HFFc6 (cell line): ENCODE results near the gene SPOCK1. TPM values are rescaled to one million over a fixed set of nuclear protein-coding genes. Genes with fewer than 3 reads are reported as not detected.

ENCODE experiments used
- DNase-seq: peaks from one replicate; pipeline ENCODE4 v3.0.0-alpha.2; 2018
- H3K27ac Mint-ChIP-seq: 2 replicates; pipeline ENCODE4 v1.8.0; 2020; ENCODE audit warnings: mild to moderate bottlenecking, mixed read lengths
- H3K27me3 Mint-ChIP-seq: 2 replicates; pipeline ENCODE4 v1.8.0; 2021; ENCODE audit warnings: mild to moderate bottlenecking, moderate library complexity, mixed read lengths; ENCODE audit not compliant: insufficient read depth
- H3K36me3 Mint-ChIP-seq: 2 replicates; pipeline ENCODE4 v1.8.0; 2021; ENCODE audit warnings: low read depth, mixed read lengths
- H3K4me1 Mint-ChIP-seq: 2 replicates; pipeline ENCODE4 v1.8.0; 2020; ENCODE audit warnings: low read depth, mixed read lengths
- H3K4me3 Mint-ChIP-seq: 2 replicates; pipeline ENCODE4 v1.8.0; 2020; ENCODE audit warnings: mild to moderate bottlenecking, moderate library complexity, mixed read lengths
- H3K9me3 Mint-ChIP-seq: 2 replicates; pipeline ENCODE4 v1.8.0; 2020; ENCODE audit warnings: mild to moderate bottlenecking, mixed read lengths
- total RNA-seq, 6 experiments: library from RNA; stranded (reverse); fragmentation: NEBNext Ultra II Directional; extraction: Animal tissue kit (Norgen Biotek cat#: 25700); gene quantifications; 2 replicates in 1 of 6; 3 replicates in 5 of 6; pipeline ENCODE4 v1.2.3, GENCODE V29; 2021
- TF ChIP-seq, protein P1 (sequence below): fragments of 200-600 bp; sonication (generic); IDR thresholded peaks from 2 replicates; pipeline ENCODE4 v1.5.0; 2021; ENCODE audit warnings: antibody characterized with exemption, mild to moderate bottlenecking

Gene SPOCK1
- total RNA-seq, 6 experiments from 2014 or later = 111 to 170 (median 125) TPM

DNA sequence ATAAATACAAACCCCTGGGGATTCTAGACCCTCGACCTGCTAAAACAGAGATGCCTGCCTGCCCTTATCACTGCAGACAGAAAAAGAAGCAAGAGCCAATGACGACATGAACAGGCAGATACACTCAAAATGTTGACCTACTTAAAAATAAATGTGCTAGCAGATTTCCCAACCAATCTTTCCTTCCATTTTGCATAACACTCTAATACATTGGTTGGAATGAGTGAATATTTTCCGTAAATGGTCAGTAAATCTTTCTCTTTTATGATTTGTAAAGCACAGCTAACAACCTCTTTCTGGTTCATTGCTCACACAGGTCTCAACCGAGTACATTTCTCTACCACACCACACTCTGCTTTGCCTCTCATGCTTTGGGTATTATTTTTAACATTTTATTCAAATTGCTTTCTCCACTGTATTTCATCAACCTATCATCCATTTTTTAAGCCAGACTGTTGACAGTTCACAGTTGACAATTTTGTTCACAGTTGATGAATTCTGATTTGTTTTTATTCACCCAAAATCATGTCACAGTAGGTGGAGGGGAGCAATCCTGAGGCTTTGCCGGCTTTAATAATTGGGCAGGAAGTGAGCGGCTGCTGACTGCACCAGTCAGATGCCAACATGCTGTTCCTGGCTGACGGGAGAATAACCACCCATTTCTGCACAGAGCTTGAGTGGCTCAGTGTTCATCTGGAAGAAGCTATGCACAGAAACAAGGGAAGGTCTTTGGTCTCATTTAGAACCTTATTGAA, 426.6 kb downstream of the SPOCK1 start:
- peaks cover 4% of the 10 kb centered on the region; the same call in 1 of the 2 replicates for H3K36me3 Mint-ChIP-seq

GRCh38 chr5:137071931-137072330, 427.2 kb downstream of the SPOCK1 start:
- no peak for DNase-seq
- TF ChIP-seq, protein P1, sequence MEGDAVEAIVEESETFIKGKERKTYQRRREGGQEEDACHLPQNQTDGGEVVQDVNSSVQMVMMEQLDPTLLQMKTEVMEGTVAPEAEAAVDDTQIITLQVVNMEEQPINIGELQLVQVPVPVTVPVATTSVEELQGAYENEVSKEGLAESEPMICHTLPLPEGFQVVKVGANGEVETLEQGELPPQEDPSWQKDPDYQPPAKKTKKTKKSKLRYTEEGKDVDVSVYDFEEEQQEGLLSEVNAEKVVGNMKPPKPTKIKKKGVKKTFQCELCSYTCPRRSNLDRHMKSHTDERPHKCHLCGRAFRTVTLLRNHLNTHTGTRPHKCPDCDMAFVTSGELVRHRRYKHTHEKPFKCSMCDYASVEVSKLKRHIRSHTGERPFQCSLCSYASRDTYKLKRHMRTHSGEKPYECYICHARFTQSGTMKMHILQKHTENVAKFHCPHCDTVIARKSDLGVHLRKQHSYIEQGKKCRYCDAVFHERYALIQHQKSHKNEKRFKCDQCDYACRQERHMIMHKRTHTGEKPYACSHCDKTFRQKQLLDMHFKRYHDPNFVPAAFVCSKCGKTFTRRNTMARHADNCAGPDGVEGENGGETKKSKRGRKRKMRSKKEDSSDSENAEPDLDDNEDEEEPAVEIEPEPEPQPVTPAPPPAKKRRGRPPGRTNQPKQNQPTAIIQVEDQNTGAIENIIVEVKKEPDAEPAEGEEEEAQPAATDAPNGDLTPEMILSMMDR = no peak
- no peaks in the 10 kb centered on the region; the same call in 1 of the 2 replicates for H3K27me3 Mint-ChIP-seq
- H3K9me3 Mint-ChIP-seq = no peaks in the 10 kb centered on the region
- peak overlapping the region; percentile 24 for H3K27ac Mint-ChIP-seq
- peaks cover 4% of the 10 kb centered on the region; the same call in 1 of the 2 replicates for H3K36me3 Mint-ChIP-seq
- H3K4me1 Mint-ChIP-seq = peaks cover 25% of the 10 kb centered on the region
- H3K4me3 Mint-ChIP-seq = no peak overlapping the region

More for the DNA sequence above, 426.6 kb downstream of the SPOCK1 start:
- Mint-ChIP-seq H3K27ac (peak overlapping the region; percentile 49), H3K4me3 (no peak overlapping the region; the same call in 1 of the 2 replicates), H3K9me3 (no peaks in the 10 kb centered on the region), H3K4me1 (peaks cover 31% of the 10 kb centered on the region), H3K27me3 (no peaks in the 10 kb centered on the region; the same call in 1 of the 2 replicates)
- TF ChIP-seq, protein P1 = no peak
- DNase-seq = no peak

- DNase-seq = no peak
- TF ChIP-seq, protein P1 = no peak
- peaks cover 4% of the 10 kb centered on the region; the same call in 1 of the 2 replicates for H3K36me3 Mint-ChIP-seq
- no peaks in the 10 kb centered on the region for H3K9me3 Mint-ChIP-seq
- H3K4me1 Mint-ChIP-seq = peaks cover 24% of the 10 kb centered on the region
- H3K4me3 Mint-ChIP-seq = no peak overlapping the region
- H3K27ac Mint-ChIP-seq = peak overlapping the region; percentile 24
- no peaks in the 10 kb centered on the region; the same call in 1 of the 2 replicates for H3K27me3 Mint-ChIP-seq
These were observed 427.6 kb downstream of the SPOCK1 start for GRCh38 chr5:137071526-137071925.

- H3K4me3 Mint-ChIP-seq = no peak overlapping the region
- DNase-seq = no peak
- peaks cover 4% of the 10 kb centered on the region; the same call in 1 of the 2 replicates for H3K36me3 Mint-ChIP-seq
- H3K27me3 Mint-ChIP-seq = no peaks in the 10 kb centered on the region; the same call in 1 of the 2 replicates
- H3K9me3 Mint-ChIP-seq = no peaks in the 10 kb centered on the region
- TF ChIP-seq, protein P1 = no peak
- peaks cover 24% of the 10 kb centered on the region for H3K4me1 Mint-ChIP-seq
- H3K27ac Mint-ChIP-seq = no peak overlapping the region
These were observed 428.6 kb downstream of the SPOCK1 start for GRCh38 chr5:137070521-137070920.

DNA sequence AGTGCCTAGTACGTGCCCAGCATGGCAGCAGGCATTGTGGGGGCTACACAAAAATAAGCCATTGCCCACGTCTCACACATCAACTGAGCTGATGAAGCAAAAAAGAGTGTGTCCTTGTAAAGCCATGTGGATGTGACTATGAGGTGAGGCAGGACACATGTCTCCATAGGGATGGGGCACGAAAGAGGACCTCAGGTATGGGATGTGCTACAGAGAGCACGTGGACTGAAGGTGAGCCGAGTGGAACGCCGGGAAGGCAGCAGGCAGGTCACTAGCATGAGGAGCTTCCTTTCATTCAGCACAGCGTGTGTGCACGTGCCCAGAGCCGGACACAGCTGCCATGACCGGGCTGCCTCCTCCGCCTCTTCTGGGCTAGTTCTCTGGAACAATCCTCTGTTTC, 429.8 kb downstream of the SPOCK1 start:
- Mint-ChIP-seq H3K9me3 (no peaks in the 10 kb centered on the region), H3K4me1 (peaks cover 24% of the 10 kb centered on the region), H3K27ac (no peak overlapping the region), H3K4me3 (no peak overlapping the region), H3K36me3 (peaks cover 4% of the 10 kb centered on the region; the same call in 1 of the 2 replicates), H3K27me3 (no peaks in the 10 kb centered on the region; the same call in 1 of the 2 replicates)
- TF ChIP-seq, protein P1 = no peak
- no peak for DNase-seq
